K562 (cell line): ENCODE results near the gene ZNHIT6. TPM values are rescaled to one million over a fixed set of nuclear protein-coding genes. Genes with fewer than 3 reads are reported as not detected.

Source experiments
- ARID1B ChIP-seq: fragments of 450-650 bp; IDR thresholded peaks from 2 replicates; pipeline ENCODE4 v1.6.1; 2016; ENCODE audit warnings: antibody characterized with exemption, mild to moderate bottlenecking, inconsistent platforms
- CLOCK ChIP-seq: fragments of 250-450 bp; sonication (Bioruptor Pico); IDR thresholded peaks from 2 replicates; pipeline ENCODE4 v1.4.0; 2020; ENCODE audit warnings: mild to moderate bottlenecking, moderate library complexity, borderline replicate concordance
- CREBBP ChIP-seq: IDR thresholded peaks from one replicate; pipeline ENCODE4 v1.6.1; 2012; ENCODE audit warnings: low read depth, mild to moderate bottlenecking, control low read depth, inconsistent platforms, low read length
- CTBP1 ChIP-seq: fragments of 450-650 bp; IDR thresholded peaks from 2 replicates; pipeline ENCODE4 v1.6.1; 2016; ENCODE audit warnings: borderline replicate concordance
- MXI1 ChIP-seq: IDR thresholded peaks from 2 replicates; pipeline ENCODE4 v1.6.1; 2011; ENCODE audit warnings: low read depth, mild to moderate bottlenecking, improper control_type of control experiment, low read length
- NBN ChIP-seq: fragments of 450-650 bp; IDR thresholded peaks from 2 replicates; pipeline ENCODE4 v1.6.1; 2016; ENCODE audit warnings: low read depth, mild to moderate bottlenecking
- NCOR1 ChIP-seq: fragments of 450-650 bp; IDR thresholded peaks from 2 replicates; pipeline ENCODE4 v1.6.1; 2016; ENCODE audit warnings: mild to moderate bottlenecking, moderate library complexity
- RBM34 ChIP-seq: fragments of 200-400 bp; formaldehyde crosslinking; IDR thresholded peaks from 2 replicates; pipeline ENCODE4 v1.6.1; 2018; ENCODE audit warnings: low read length, borderline replicate concordance; ENCODE audit not compliant: insufficient read depth
- RBM39 ChIP-seq: fragments of 200-400 bp; formaldehyde crosslinking; optimal IDR thresholded peaks from 2 replicates; pipeline ENCODE3; 2018; ENCODE audit warnings: low read depth, low read length
- TAF15 ChIP-seq: fragments of 200-400 bp; formaldehyde crosslinking; IDR thresholded peaks from 2 replicates; pipeline ENCODE4 v1.6.1; 2017; ENCODE audit warnings: mild to moderate bottlenecking, low read depth, low read length, moderate library complexity
- ZNF354B ChIP-seq: fragments of 250-450 bp; sonication (Bioruptor Pico); IDR thresholded peaks from 2 replicates; pipeline ENCODE4 v1.4.0; 2020
- polyA plus RNA-seq, 8 experiments: library from polyadenylated mRNA; depleted of rRNA in 4 of 8; stranded (reverse) in 5 of 8; unstranded in 3 of 8; fragments of >200 nt; fragmentation: Nextera tagmentation in 2 of 8; fragmentation: Illumina TruSeq in 1 of 8; extraction: Ambion mirVana in 2 of 8; extraction: Trizol in 1 of 8; gene quantifications; 2 replicates each; pipeline versions ENCODE4 v1.2.1 to v1.2.3, GENCODE V29; 2011 to 2014; ENCODE audit warnings: inconsistent platforms in 1 of 8, missing spikeins in 1 of 8
- total RNA-seq, 7 experiments: library from RNA; depleted of rRNA in 6 of 7; stranded (reverse); fragments of >200 nt in 6 of 7; fragmentation: Illumina TruSeq in 2 of 7; extraction: Trizol in 2 of 7; gene quantifications; 2 replicates each; pipeline versions ENCODE4 v1.2.1 to v1.2.3, GENCODE V29; 2011 to 2021; ENCODE audit warnings: low replicate concordance in 1 of 7

Gene ZNHIT6
- total and polyA plus RNA-seq, 9 of the 15 experiments (the other 6 are each of a cell fraction or from before 2014, with no cell fraction given) = 15.4 to 37.6 (median 21.7) TPM

- TF ChIP-seq CLOCK (CRISPR knock-in tag) (no peak), MXI1 (no peak), CREBBP (no peak), CTBP1 (no peak), RBM39 (no peak), ARID1B (no peak), NBN (no peak), ZNF354B (CRISPR knock-in tag) (no peak), TAF15 (no peak), NCOR1 (no peak), RBM34 (no peak)
- TF ChIP-seq, all 486 proteins: peak for 0
Measured at GRCh38 chr1:85630493-85630892, 77.7 kb downstream of the ZNHIT6 start (continued).
